GM12872 (cell line): ENCODE data around the gene LHFPL6.

ENCODE experiments used
- CTCF ChIP-seq: IDR thresholded peaks from 3 replicates; pipeline ENCODE4 v1.5.1; 2011; ENCODE audit warnings: low read depth, mild to moderate bottlenecking, low read length, moderate library complexity; ENCODE audit not compliant: insufficient read depth

Gene LHFPL6

GRCh38 chr13:39580881-39581575, 22.0 kb downstream of the LHFPL6 start:
- no peak for TF ChIP-seq CTCF

- no peak for TF ChIP-seq CTCF
Observed at GRCh38 chr13:39578821-39579291, 24.1 kb downstream of the LHFPL6 start.

- TF ChIP-seq CTCF, result no peak
Observed at GRCh38 chr13:39577838-39578491, 25.0 kb downstream of the LHFPL6 start.

- no peak for TF ChIP-seq CTCF
Observed at GRCh38 chr13:39577203-39577602, 25.8 kb downstream of the LHFPL6 start.

- no peak for TF ChIP-seq CTCF
Observed at GRCh38 chr13:39575641-39576238, 27.3 kb downstream of the LHFPL6 start.

- TF ChIP-seq CTCF, result no peak
Observed at GRCh38 chr13:39571502-39572092, 31.4 kb downstream of the LHFPL6 start.

GRCh38 chr13:39567569-39567968, 35.4 kb downstream of the LHFPL6 start:
- TF ChIP-seq CTCF, result no peak
